Activated CD8-positive, alpha-beta memory T cell treated with anti-CD3 and anti-CD28 coated beads for 48 hours (primary cell): ENCODE results near the gene SKP1.
"Not testable (repeated sequence)": the region's sequence is repeated elsewhere in the genome, so short reads cannot be mapped to it uniquely, and the experiment has no call there.

Experiments used
- DNase-seq, 3 experiments: peaks; one replicate each; pipeline ENCODE4 v3.0.0-alpha.2; 2020; ENCODE audit warnings: low read depth in 2 of 3, low spot score in 2 of 3

SKP1 gene

DNA sequence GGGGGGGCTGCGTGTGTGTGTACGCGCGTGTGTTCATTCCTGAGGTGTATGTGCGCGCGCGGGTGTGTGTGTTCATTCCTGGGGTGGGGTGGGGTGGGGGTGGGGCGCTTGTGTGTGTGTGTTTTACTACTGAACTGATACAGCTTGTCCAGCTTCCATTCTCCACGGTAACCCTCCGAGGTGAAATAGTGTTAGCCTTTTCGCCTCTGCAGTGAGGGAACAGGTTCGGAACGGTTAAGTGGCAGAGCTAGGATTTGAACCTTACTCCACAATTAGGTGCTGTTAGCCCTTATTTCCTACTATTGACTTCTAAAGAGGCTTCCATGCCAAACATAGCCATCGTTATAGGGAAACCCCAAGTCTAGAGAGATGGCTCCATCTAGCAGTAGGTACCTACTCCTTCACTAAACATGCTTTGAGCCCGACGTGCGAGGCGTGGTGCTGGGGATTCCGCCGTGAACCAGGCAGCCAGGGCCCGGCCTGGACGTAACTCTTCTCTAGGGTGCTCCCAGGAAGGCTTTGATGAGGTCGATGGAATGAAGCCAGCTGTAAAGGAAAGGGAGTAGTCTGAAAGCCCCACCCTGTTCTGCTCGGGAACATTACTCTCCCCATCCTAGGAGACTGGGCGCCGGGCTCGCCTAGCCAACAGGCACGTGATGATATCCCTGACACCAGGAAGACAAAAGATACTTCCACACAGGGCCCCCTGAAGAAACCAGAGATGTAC is 782 bp upstream of the SKP1 start:
- DNase-seq = no peak

DNA sequence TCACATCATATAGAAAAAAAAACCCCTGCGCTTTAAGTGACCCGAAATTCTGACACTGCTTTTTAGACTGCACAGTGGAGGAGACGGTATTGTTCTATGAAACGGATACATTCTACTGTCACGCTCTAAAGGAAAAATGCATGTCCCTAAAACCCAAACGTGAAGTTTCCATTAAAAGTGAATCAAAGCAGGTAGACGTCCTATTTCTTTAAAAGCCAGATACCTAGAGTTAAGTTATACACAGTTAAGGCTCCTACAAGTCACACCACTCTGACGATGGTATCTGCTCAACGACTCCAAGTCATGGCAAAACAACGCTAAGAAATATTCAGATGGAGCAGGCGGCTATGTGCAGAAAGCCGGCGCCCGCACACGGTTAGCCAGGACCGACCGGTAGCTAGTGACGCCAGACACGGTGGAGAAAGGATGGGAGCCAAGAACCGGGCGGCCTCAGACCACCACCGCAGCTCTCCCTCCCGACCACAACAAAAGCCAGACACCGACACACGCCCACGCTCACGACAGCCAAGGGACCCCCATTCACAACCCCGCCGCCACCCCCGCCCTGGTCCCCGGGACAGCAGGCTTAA is 734 bp downstream of the SKP1 start:
- peak in 1 of 3 experiments; percentile 11 for DNase-seq

GRCh38 chr5:134174841-134175839 is 1.6 kb downstream of the SKP1 start:
- no peak for DNase-seq

DNA sequence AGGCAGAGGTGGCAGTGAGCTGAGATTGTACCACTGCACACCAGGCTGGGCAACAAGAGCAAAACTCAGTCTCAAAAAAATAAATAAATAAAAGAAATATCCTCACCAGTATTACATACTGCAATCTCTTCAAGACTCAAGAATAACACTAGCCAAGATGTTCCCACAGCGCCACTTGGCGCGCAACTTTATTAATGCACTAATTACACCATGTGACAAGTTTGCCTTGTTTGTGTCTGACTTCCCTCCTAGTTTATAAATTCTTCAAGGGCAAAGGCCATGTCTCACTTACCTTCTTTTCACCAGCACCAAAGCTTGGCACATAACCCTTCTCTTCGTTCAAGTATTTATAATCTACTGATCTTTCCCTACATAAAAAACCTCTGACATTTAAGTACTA is 4.8 kb downstream of the SKP1 start:
- no peak for DNase-seq

- DNase-seq = no peak
These were observed 14.2 kb downstream of the SKP1 start for GRCh38 chr5:134162592-134162991.

GRCh38 chr5:134161513-134162395 is 15.0 kb downstream of the SKP1 start:
- no peak for DNase-seq

DNA sequence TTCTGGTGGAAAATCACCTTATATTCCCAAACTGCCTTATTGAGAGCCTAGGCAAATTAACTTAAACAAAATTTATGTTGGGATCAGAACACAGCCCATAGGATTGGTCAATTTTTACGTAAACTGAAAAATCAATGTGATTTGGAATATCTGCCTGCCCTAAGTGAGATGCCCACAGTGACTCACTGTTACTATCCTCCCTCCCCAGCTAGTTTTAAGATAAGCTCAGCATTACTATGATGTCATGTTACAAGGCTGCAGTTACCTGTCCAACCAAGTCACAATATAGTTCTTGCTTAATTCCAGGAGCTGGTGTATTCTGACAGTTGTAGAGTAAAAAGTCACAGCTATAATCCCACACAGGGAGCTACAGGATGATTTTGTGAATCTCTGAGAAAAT is 23.1 kb downstream of the SKP1 start:
- DNase-seq = no peak

- DNase-seq = no peak
These were observed 23.5 kb downstream of the SKP1 start for GRCh38 chr5:134153241-134153640.

DNA sequence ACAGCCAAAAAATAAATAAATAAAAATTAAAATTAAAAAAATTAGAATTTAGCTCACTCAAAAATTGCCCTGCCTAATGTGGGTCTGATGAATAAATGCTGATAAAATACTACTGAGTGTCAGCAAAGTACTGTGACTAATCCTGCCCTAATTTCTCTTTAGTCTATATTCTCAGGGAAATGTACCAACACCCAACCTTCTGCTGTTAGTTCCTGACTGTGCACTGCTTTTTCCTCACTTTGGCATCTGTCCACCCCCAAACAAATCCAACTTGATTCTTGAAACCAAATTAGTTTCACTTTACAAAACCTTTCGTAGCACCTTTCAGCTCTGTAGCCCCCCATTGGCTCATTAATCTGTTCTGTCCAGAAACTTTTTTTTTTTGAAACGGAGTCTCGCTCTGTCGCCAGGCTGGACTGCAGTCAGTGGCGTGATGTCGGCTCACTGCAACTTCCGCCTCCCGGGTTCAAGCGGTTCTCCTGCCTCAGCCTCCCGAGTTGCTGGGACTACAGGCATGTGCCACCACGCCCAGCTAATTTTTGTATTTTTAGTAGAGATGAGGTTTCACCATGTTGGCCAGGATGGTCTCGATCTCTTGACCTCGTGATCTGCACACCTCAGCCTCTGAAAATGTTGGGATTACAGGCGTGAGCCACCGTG is 24.4 kb downstream of the SKP1 start:
- not testable (repeated sequence) for DNase-seq

DNA sequence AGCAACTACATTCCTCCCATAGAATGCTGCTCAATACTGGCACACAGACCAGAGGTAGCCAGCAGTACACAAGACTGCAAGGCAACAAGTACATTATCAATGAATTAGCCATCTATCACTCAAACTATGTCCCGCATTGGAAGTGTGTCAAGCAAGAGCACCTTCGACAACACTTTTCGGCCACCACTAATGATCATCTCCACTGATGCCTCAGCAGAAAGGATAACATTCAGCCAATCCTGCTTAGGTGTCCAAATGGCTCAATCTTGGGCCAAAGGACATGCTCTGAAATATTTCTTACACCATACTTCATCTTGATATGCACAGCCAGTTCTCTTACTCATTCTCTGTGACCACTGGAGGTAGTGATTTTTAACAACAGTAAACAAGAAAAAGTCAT is 25.0 kb downstream of the SKP1 start:
- DNase-seq = no peak

DNA sequence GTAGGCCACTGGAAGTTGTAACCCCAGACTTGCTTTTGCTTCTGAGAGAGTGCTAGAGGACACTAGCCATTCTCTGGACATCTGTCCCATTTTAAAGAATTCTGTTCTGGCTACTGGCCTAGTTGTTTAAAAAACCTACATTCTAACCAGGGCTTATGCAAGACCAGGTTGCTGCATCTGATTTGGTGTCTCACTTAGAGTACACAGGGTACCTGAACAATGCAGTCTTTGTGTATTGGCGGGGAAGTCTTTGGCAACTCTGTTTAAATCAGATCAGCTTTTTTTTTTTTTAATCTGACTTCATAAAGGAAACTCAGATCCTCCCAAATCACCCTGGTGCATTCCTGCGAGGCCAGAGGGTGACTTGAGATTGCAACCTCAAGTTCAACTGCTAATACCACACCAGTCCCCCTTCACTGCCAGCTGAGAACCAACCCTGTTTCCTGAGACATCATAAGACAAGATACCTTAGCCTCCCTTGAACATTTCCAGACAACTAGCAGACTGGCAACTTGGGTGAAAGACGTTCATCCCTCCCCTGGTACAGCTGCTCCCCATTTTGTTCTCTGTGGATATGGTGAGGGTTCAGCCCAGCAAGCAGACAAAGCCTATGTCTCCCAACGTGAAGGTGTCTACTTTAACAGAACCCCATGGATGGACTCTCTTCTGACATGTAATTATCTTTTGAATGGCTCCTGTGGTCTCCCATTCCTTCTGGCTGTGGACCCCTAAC is 27.0 kb downstream of the SKP1 start:
- DNase-seq = no peak

- no peak for DNase-seq
These were observed 27.7 kb downstream of the SKP1 start for GRCh38 chr5:134148986-134149539.

DNA sequence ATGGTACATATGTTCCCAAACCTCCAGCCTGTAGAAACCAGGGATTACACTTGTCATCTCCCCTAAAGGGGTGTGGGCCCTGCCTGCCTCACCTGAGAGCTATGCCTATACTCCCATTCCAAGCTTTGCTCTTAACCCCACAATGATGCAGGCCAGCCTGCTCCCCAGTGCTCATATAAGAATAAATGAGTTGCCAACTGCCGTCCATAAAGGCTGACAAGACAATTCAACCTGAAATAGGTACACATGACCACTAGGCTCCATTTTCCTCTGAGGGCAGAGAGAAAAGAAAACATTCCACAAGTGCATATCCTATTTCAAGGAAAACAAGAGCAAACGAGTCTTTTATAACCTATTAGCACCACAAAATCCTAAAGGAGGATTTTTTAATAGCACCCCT is 28.4 kb downstream of the SKP1 start:
- DNase-seq = no peak

- DNase-seq = no peak
These were observed 29.9 kb downstream of the SKP1 start for GRCh38 chr5:134146651-134147518.

DNA sequence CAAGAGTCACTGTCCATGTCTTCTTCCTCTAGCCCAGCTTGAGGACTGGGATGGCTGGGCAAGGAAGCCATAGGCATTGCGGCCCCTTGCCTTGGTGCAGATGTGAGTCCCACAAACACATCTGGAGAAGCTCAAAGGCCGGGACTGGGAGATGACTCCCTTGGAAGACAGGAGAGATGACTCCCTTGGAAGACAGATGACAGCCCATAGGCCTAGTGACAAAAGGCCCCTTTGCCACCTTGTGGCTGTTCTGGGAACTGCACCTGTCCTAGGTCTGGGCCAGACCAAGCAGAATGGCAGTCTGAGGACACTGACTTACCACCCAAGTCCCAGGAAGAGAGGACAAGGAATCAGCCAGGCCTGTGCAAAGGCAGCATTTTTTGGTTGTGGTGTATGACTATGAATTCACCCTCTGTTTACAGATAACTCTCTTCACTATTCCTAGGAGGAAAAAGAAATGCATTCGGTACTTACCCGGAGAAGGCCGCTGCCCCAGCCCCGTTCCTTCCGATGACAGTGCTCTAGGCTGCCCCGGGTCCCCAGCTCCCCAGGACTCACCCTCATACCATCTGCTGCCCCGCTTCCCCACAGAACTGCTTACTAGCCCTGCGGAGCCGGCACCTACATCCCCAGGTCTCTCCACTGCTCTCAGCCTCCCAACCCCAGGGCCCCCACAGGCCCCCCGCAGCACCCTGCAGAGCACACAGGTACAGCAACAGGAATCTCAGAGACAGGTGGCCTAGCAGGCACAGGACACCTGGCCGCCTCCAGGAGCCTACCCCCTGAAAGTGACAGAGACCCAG is 30.8 kb downstream of the SKP1 start:
- peak in 2 of 3 experiments; percentile 57 to 82 for DNase-seq

DNA sequence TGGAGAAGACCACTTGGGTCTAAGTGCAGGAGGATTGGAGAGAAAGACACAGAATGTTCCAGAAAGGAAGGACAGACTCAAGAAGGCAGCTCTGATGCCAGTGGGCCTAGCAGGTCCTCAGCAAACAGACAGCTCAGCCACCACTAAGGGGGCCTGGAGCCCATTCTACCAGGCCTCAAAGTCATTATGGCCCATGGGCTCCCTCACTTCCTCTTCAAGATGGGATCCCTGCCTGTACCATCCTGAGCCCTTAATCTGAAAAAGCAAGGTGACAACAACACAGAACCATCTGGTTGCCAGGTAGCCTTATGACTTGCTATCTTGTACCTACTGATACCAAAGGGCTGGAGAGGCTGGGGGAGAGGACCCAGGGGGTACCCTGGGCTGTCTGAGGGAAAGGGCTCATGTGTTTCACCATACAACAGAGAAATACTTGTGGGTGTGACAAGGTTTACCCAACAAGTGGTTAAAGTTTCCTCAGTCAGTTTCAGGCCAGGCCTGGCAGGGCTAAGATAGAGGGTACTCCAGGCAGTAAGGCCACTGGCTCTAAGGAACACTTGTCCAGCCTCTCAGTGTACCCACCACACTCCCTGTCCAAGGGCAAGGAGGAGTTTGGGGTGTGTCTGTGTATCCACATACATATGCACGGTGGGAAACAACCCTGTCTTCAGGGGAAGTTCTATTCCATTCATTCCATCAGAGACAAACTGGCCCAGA is 31.6 kb downstream of the SKP1 start:
- no peak for DNase-seq
